OCI-LY7 (cell line): ENCODE measurements around the gene TYW1.
"Not testable (repeated sequence)": the region's sequence is repeated elsewhere in the genome, so short reads cannot be mapped to it uniquely, and the experiment has no call there.

Source experiments
- CTCF ChIP-seq: fragments of 200-600 bp; sonication (generic); conservative IDR thresholded peaks from 2 replicates; pipeline ENCODE4 v1.5.1; 2014; ENCODE audit warnings: mild to moderate bottlenecking, antibody characterized with exemption, low read length, moderate library complexity, mixed read lengths
- EZH2phosphoT487 ChIP-seq: fragments of 200-600 bp; sonication (generic); IDR thresholded peaks from 2 replicates; pipeline ENCODE4 v1.6.1; 2018; ENCODE audit warnings: low read depth, borderline replicate concordance, mild to moderate bottlenecking, mixed run types, antibody characterized with exemption, low read length, moderate library complexity, mixed read lengths

DNA sequence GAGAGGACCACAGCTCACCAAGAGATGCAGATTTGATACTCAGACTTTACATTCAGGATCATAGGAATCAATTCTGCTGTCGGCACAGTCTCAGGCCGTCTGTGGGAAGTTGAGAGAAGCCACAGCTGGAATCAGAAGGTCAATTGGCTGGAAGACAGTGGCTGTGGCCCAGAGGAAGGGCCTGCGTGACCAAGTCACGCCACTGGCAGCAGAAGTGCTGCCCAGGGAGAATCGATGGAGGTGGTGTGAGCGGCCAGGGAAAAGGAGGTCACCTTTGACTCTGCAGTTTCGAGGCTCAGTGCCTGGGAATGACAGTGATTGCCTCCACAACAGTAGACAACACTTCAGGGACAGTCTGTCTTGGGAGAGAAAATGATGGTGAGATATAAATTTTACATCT, 239.6 kb downstream of the TYW1 start:
- TF ChIP-seq CTCF, EZH2phosphoT487: not testable (repeated sequence)
